CD4-positive, CD25-positive, alpha-beta regulatory T cell (primary cell): ENCODE measurements around the gene KIF6. TPM values are rescaled to one million over a fixed set of nuclear protein-coding genes. Genes with fewer than 3 reads are reported as not detected.
A peak's percentile ranks its signal among the peaks of the same experiment; 100 is the strongest.
"Not testable (repeated sequence)": the region's sequence is repeated elsewhere in the genome, so short reads cannot be mapped to it uniquely, and the experiment has no call there.

ENCODE experiments used
- ATAC-seq, 2 donors: fragments of 150-1000 bp; cut with Tn5 transposase; one replicate each; pipeline ENCODE4 v1.10.0; 2021; ENCODE audit warnings: low read depth in 2 of 2, moderate number of reproducible peaks in 2 of 2, moderate library complexity in 1 of 2
- DNase-seq, 3 donors: peaks; one replicate each; pipeline versions ENCODE4 v3.0.0 to v3.0.0-alpha.2; 2012 to 2022; ENCODE audit warnings: mixed read lengths in 1 of 3
- H3K27ac ChIP-seq: one replicate; pipeline ENCODE4 v1.7.0; 2013; ENCODE audit warnings: mild to moderate bottlenecking, low read length; ENCODE audit not compliant: insufficient read depth, poor library complexity, severe bottlenecking
- H3K27me3 ChIP-seq: one replicate; pipeline ENCODE4 v1.7.0; 2013; ENCODE audit warnings: low read length; ENCODE audit not compliant: control insufficient read depth, insufficient read depth
- H3K36me3 ChIP-seq: one replicate; pipeline ENCODE4 v1.7.0; 2013; ENCODE audit warnings: mild to moderate bottlenecking, low read length, moderate library complexity; ENCODE audit not compliant: control insufficient read depth, insufficient read depth
- H3K4me1 ChIP-seq: 2 replicates; pipeline ENCODE4 v1.7.0; 2013; ENCODE audit warnings: mild to moderate bottlenecking, low read length; ENCODE audit not compliant: insufficient read depth, control insufficient read depth, poor library complexity, severe bottlenecking
- H3K4me3 ChIP-seq: one replicate; pipeline ENCODE4 v1.7.0; 2013; ENCODE audit warnings: low read depth, mild to moderate bottlenecking, low read length, moderate library complexity
- H3K9me3 ChIP-seq, 2 experiments: 1 replicate in 1 of 2; 2 replicates in 1 of 2; pipeline ENCODE4 v1.7.0; 2013; ENCODE audit warnings: low read length in 2 of 2, mild to moderate bottlenecking in 1 of 2, moderate library complexity in 1 of 2; ENCODE audit not compliant: control insufficient read depth in 2 of 2
- H3K27ac Mint-ChIP-seq, 3 donors: one replicate each; pipeline ENCODE4 v1.8.0; 2020 to 2022; ENCODE audit warnings: mild to moderate bottlenecking in 3 of 3, mixed read lengths in 3 of 3, moderate library complexity in 2 of 3
- H3K27me3 Mint-ChIP-seq: one replicate; pipeline ENCODE4 v1.8.0; 2022; ENCODE audit warnings: mild to moderate bottlenecking, mixed read lengths
- H3K36me3 Mint-ChIP-seq: one replicate; pipeline ENCODE4 v1.8.0; 2020; ENCODE audit warnings: mixed read lengths
- H3K4me1 Mint-ChIP-seq, 4 donors: one replicate each; pipeline ENCODE4 v1.8.0; 2020 to 2022; ENCODE audit warnings: mixed read lengths in 4 of 4, mild to moderate bottlenecking in 1 of 4
- H3K4me3 Mint-ChIP-seq, 4 donors: one replicate each; pipeline ENCODE4 v1.8.0; 2020 to 2022; ENCODE audit warnings: mild to moderate bottlenecking in 4 of 4, mixed read lengths in 4 of 4, moderate library complexity in 3 of 4
- H3K9me3 Mint-ChIP-seq, 7 donors: one replicate each; pipeline ENCODE4 v1.8.0; 2020 to 2022; ENCODE audit warnings: mixed read lengths in 7 of 7, mild to moderate bottlenecking in 3 of 7, moderate library complexity in 2 of 7
- polyA plus RNA-seq, 4 donors: library from polyadenylated mRNA; unstranded; fragments of 300-500 nt; fragmentation: Illumina TruSeq; gene quantifications; one replicate each; pipeline ENCODE4 v1.2.3, GENCODE V29; 2021
- total RNA-seq: library from RNA; stranded (reverse); gene quantifications from one replicate; pipeline ENCODE4 v1.2.3, GENCODE V29; 2022

The KIF6 gene
- total and polyA plus RNA-seq, 5 donors from 2014 or later, result not detected

- Histone ChIP-seq H3K27ac (no peak overlapping the region), H3K9me3 (no peaks in the 10 kb centered on the region), H3K36me3 (no peaks in the 10 kb centered on the region), H3K4me3 (no peak overlapping the region), H3K27me3 (peaks cover 3% of the 10 kb centered on the region), H3K4me1 (no peaks in the 10 kb centered on the region)
- H3K4me3 Mint-ChIP-seq, result no peak overlapping the region
- no peak for ATAC-seq
- no peaks in the 10 kb centered on the region for H3K36me3 Mint-ChIP-seq
- DNase-seq, result no peak
- H3K4me1 Mint-ChIP-seq, result no peaks in the 10 kb centered on the region
- peaks cover 0 to 3% (median 0%) of the 10 kb centered on the region in 7 donors for H3K9me3 Mint-ChIP-seq
- no peak overlapping the region for H3K27ac Mint-ChIP-seq
- H3K27me3 Mint-ChIP-seq, result no peaks in the 10 kb centered on the region
Measured at GRCh38 chr6:39516471-39516870, 208.7 kb downstream of the KIF6 start.

- H3K27me3 Mint-ChIP-seq, result no peaks in the 10 kb centered on the region
- H3K4me1 Mint-ChIP-seq, result no peaks in the 10 kb centered on the region
- peaks cover 0 to 3% (median 0%) of the 10 kb centered on the region in 7 donors for H3K9me3 Mint-ChIP-seq
Measured at GRCh38 chr6:39515471-39515870, 209.7 kb downstream of the KIF6 start.

GRCh38 chr6:39515006-39515405, 210.2 kb downstream of the KIF6 start:
- H3K27ac ChIP-seq, result no peak overlapping the region
- H3K27me3 ChIP-seq, result peaks cover 3% of the 10 kb centered on the region
- DNase-seq (no peak), ATAC-seq (no peak)
- no peaks in the 10 kb centered on the region for H3K4me1 ChIP-seq
- no peak overlapping the region for H3K27ac Mint-ChIP-seq
- H3K27me3 Mint-ChIP-seq, result no peaks in the 10 kb centered on the region
- peaks cover 0 to 3% (median 0%) of the 10 kb centered on the region in 7 donors for H3K9me3 Mint-ChIP-seq
- H3K4me1 Mint-ChIP-seq, result no peaks in the 10 kb centered on the region
- H3K36me3 Mint-ChIP-seq, result no peaks in the 10 kb centered on the region
- H3K9me3 ChIP-seq, result no peaks in the 10 kb centered on the region
- no peaks in the 10 kb centered on the region for H3K36me3 ChIP-seq
- H3K4me3 Mint-ChIP-seq, result no peak overlapping the region
- H3K4me3 ChIP-seq, result no peak overlapping the region

More at GRCh38 chr6:39515471-39515870, 209.7 kb downstream of the KIF6 start:
- ATAC-seq, result no peak
- Mint-ChIP-seq H3K4me3 (no peak overlapping the region), H3K36me3 (no peaks in the 10 kb centered on the region), H3K27ac (no peak overlapping the region)
- H3K4me1 ChIP-seq, result no peaks in the 10 kb centered on the region
- H3K27ac ChIP-seq, result no peak overlapping the region
- no peaks in the 10 kb centered on the region for H3K9me3 ChIP-seq
- no peak overlapping the region for H3K4me3 ChIP-seq
- H3K36me3 ChIP-seq, result no peaks in the 10 kb centered on the region
- peaks cover 3% of the 10 kb centered on the region for H3K27me3 ChIP-seq
- DNase-seq, result no peak

- not testable (repeated sequence) for H3K27ac Mint-ChIP-seq, H3K27ac ChIP-seq, DNase-seq, ATAC-seq, H3K9me3 ChIP-seq, H3K36me3 Mint-ChIP-seq, H3K4me1 Mint-ChIP-seq, H3K36me3 ChIP-seq, H3K4me1 ChIP-seq, H3K4me3 ChIP-seq, H3K4me3 Mint-ChIP-seq, H3K27me3 ChIP-seq, H3K27me3 Mint-ChIP-seq
- H3K9me3 Mint-ChIP-seq, result peaks cover 0 to 10% (median 5%) of the 10 kb centered on the region in 7 donors
Measured at GRCh38 chr6:39509831-39510230, 215.4 kb downstream of the KIF6 start.

GRCh38 chr6:39508515-39508914, 216.7 kb downstream of the KIF6 start:
- H3K9me3 Mint-ChIP-seq, result peaks cover 0 to 12% (median 5%) of the 10 kb centered on the region in 7 donors
- no peaks in the 10 kb centered on the region for H3K36me3 ChIP-seq
- H3K27ac Mint-ChIP-seq, result no peak overlapping the region
- H3K4me3 Mint-ChIP-seq, result no peak overlapping the region
- no peak overlapping the region for H3K27ac ChIP-seq
- no peak for DNase-seq
- ATAC-seq, result no peak
- H3K4me1 ChIP-seq, result no peaks in the 10 kb centered on the region
- H3K27me3 ChIP-seq, result no peaks in the 10 kb centered on the region
- no peaks in the 10 kb centered on the region for H3K36me3 Mint-ChIP-seq
- H3K4me1 Mint-ChIP-seq, result no peaks in the 10 kb centered on the region
- no peak overlapping the region for H3K4me3 ChIP-seq
- no peaks in the 10 kb centered on the region for H3K27me3 Mint-ChIP-seq
- no peaks in the 10 kb centered on the region for H3K9me3 ChIP-seq

GRCh38 chr6:39507331-39507998, 217.7 kb downstream of the KIF6 start:
- Mint-ChIP-seq H3K36me3 (no peaks in the 10 kb centered on the region), H3K27me3 (no peaks in the 10 kb centered on the region), H3K4me1 (no peaks in the 10 kb centered on the region), H3K4me3 (no peak overlapping the region), H3K9me3 (peaks cover 0 to 18% (median 7%) of the 10 kb centered on the region in 7 donors), H3K27ac (peak overlapping the region in 1 of 3 donors; percentile 53)
- Histone ChIP-seq H3K36me3 (no peaks in the 10 kb centered on the region), H3K4me3 (no peak overlapping the region), H3K4me1 (no peaks in the 10 kb centered on the region), H3K27ac (no peak overlapping the region), H3K27me3 (no peaks in the 10 kb centered on the region), H3K9me3 (peaks cover under 1 to 4% of the 10 kb centered on the region in 2 experiments)
- DNase-seq (no peak), ATAC-seq (no peak)

- H3K27ac ChIP-seq, DNase-seq, H3K27me3 ChIP-seq, H3K36me3 Mint-ChIP-seq, H3K4me1 Mint-ChIP-seq, H3K4me3 ChIP-seq, H3K4me3 Mint-ChIP-seq, H3K27ac Mint-ChIP-seq, H3K36me3 ChIP-seq, ATAC-seq, H3K4me1 ChIP-seq, H3K27me3 Mint-ChIP-seq: not testable (repeated sequence)
- peaks cover 12 to 13% of the 10 kb centered on the region in 2 experiments for H3K9me3 ChIP-seq
- H3K9me3 Mint-ChIP-seq, result peaks cover 4 to 42% (median 11%) of the 10 kb centered on the region in 7 donors
Measured at GRCh38 chr6:39502362-39502955, 222.7 kb downstream of the KIF6 start.

- Histone ChIP-seq H3K4me3 (no peak overlapping the region), H3K36me3 (no peaks in the 10 kb centered on the region), H3K4me1 (no peaks in the 10 kb centered on the region), H3K27ac (no peak overlapping the region), H3K9me3 (peaks cover 12 to 13% of the 10 kb centered on the region in 2 experiments), H3K27me3 (no peaks in the 10 kb centered on the region)
- no peaks in the 10 kb centered on the region for H3K36me3 Mint-ChIP-seq
- no peak overlapping the region for H3K27ac Mint-ChIP-seq
- H3K27me3 Mint-ChIP-seq, result peaks cover 6% of the 10 kb centered on the region
- peaks cover 4 to 32% (median 8%) of the 10 kb centered on the region in 7 donors for H3K9me3 Mint-ChIP-seq
- no peak overlapping the region for H3K4me3 Mint-ChIP-seq
- ATAC-seq (no peak), DNase-seq (no peak)
- no peaks in the 10 kb centered on the region for H3K4me1 Mint-ChIP-seq
Measured at GRCh38 chr6:39499053-39499452, 226.2 kb downstream of the KIF6 start.
